OCI-M2 (cell line): Measurements from ENCODE around the gene CHN2.

ENCODE experiments used
- DNase-seq: peaks from one replicate; lab custom pipeline; 2025; ENCODE audit not compliant: unreplicated experiment; lab: John Stamatoyannopoulos, UW

The CHN2 gene

GRCh38 chr7:29386196-29386765 is 191.7 kb downstream of the CHN2 start:
- no peak for DNase-seq

GRCh38 chr7:29391262-29391661 is 196.7 kb downstream of the CHN2 start:
- no peak for DNase-seq

GRCh38 chr7:29394321-29394720 is 199.7 kb downstream of the CHN2 start:
- no peak for DNase-seq

- DNase-seq, result no peak
These were observed 202.0 kb downstream of the CHN2 start for GRCh38 chr7:29396563-29396962.

GRCh38 chr7:29397398-29397797 is 202.8 kb downstream of the CHN2 start:
- no peak for DNase-seq

- DNase-seq, result no peak
These were observed 203.4 kb downstream of the CHN2 start for GRCh38 chr7:29398011-29398410.

GRCh38 chr7:29400437-29400836 is 205.9 kb downstream of the CHN2 start:
- DNase-seq, result no peak

GRCh38 chr7:29401769-29402168 is 207.2 kb downstream of the CHN2 start:
- no peak for DNase-seq

GRCh38 chr7:29405891-29406290 is 211.3 kb downstream of the CHN2 start:
- DNase-seq, result no peak

GRCh38 chr7:29406366-29406765 is 211.8 kb downstream of the CHN2 start:
- no peak for DNase-seq

GRCh38 chr7:29408841-29409243 is 214.3 kb downstream of the CHN2 start:
- no peak for DNase-seq

- no peak for DNase-seq
These were observed 216.4 kb downstream of the CHN2 start for GRCh38 chr7:29410996-29411395.

GRCh38 chr7:29412912-29413311 is 218.3 kb downstream of the CHN2 start:
- DNase-seq, result no peak

GRCh38 chr7:29413626-29414136 is 219.1 kb downstream of the CHN2 start:
- DNase-seq, result no peak

- no peak for DNase-seq
These were observed 219.6 kb downstream of the CHN2 start for GRCh38 chr7:29414216-29414615.

- DNase-seq, result no peak
These were observed 220.6 kb downstream of the CHN2 start for GRCh38 chr7:29415215-29415614.

- no peak for DNase-seq
These were observed 221.8 kb downstream of the CHN2 start for GRCh38 chr7:29416276-29416937.

GRCh38 chr7:29416938-29417305 is 222.3 kb downstream of the CHN2 start:
- no peak for DNase-seq

- no peak for DNase-seq
These were observed 223.5 kb downstream of the CHN2 start for GRCh38 chr7:29418056-29418455.

GRCh38 chr7:29418651-29419050 is 224.1 kb downstream of the CHN2 start:
- no peak for DNase-seq

GRCh38 chr7:29420011-29420410 is 225.4 kb downstream of the CHN2 start:
- DNase-seq, result no peak

GRCh38 chr7:29421010-29421956 is 226.7 kb downstream of the CHN2 start:
- DNase-seq, result no peak
